A549 treated with AZD9567 at 1 μM for 4 hours (cell line): ENCODE results near the gene TLR2. TPM values are rescaled to one million over a fixed set of nuclear protein-coding genes. Genes with fewer than 3 reads are reported as not detected.

ENCODE experiments used
- total RNA-seq: library from RNA; stranded (reverse); fragments of 200-300 nt; extraction: Qiagen RNA extraction; gene quantifications from 5 replicates; pipeline ENCODE4 v1.2.3, GENCODE V29; 2022; ENCODE audit not compliant: insufficient read depth

Gene TLR2
- total RNA-seq = 0.33 to 0.58 TPM (median 0.41 TPM) in 4 of 5 replicates, not detected in the other

GRCh38 chr4:153684182-153684970, at the start of gene TLR2:
TSS of gene TLR2 (plus strand) at chr4:153684280. CDS start at chr4:153702908, 18,628 bp downstream.

Other genes with a start within 250 kb of the TLR2 start
- gene TMEM131L, start 217.9 kb upstream of the TLR2 start, total RNA-seq = 5.7 to 7.8 TPM (median 6.1 TPM) in 5 replicates
- not detected in 5 replicates for gene RNF175, start 75.7 kb downstream of the TLR2 start, total RNA-seq
- not detected in 5 replicates for gene SFRP2, start 104.8 kb downstream of the TLR2 start, total RNA-seq